H1 (cell line): Measurements from ENCODE around the gene ITGA8. TPM values are rescaled to one million over a fixed set of nuclear protein-coding genes. Genes with fewer than 3 reads are reported as not detected.

Experiments
- CHD7 ChIP-seq: fragments of 300-600 bp; sonication (generic); IDR thresholded peaks from 2 replicates; pipeline ENCODE4 v1.7.1; 2012; ENCODE audit warnings: low read length, moderate library complexity, mild to moderate bottlenecking, inconsistent platforms; ENCODE audit not compliant: insufficient replicate concordance
- polyA plus RNA-seq, 7 experiments: library from polyadenylated mRNA; depleted of rRNA in 3 of 7; stranded (reverse) in 5 of 7; unstranded in 2 of 7; fragments of >200 nt in 5 of 7; fragments of 200-250 nt in 2 of 7; gene quantifications; 1 replicate in 5 of 7; 2 replicates in 1 of 7; 4 replicates in 1 of 7; pipeline versions ENCODE4 v1.2.1 to v1.2.3, GENCODE V29; 2011 to 2013; ENCODE audit warnings: missing spikeins in 2 of 7, mixed read lengths in 2 of 7
- total RNA-seq: library from RNA; stranded (reverse); fragmentation: NEBNext Ultra II Directional; extraction: Animal tissue kit (Norgen Biotek cat#: 25700); gene quantifications from 2 replicates; pipeline ENCODE4 v1.2.1, GENCODE V29; 2021

The ITGA8 gene
- total and polyA plus RNA-seq, 2 of the 8 experiments (the other 6 are each of a cell fraction or from before 2014, with no cell fraction given) = not detected

DNA sequence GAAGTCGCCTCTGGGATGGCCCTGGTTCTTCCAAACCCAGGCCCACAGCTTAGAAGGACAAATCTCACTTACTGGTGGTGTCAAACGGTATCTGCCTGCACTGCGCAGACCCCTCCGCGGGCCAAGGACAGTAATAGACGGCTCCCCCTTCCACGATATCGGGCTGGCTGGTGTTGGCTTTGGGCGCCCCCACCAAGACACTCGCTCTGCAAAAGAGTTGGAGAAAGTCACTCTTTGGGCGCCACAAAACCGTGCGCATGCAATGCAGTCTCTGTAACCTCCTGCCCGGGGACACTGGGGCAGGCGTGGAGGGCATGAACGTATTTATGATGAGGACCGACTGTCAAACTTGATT is 1.1 kb downstream of the ITGA8 start (continued):
- no peak for TF ChIP-seq CHD7
